ENCODE measurements around the gene CDK6.

Gene CDK6

GRCh38 chr7:92696584-92696983 is 139.8 kb downstream of the CDK6 start:
- no peak for DNase-seq (ENCODE audit: low spot score)
- in situ Hi-C loops (cut with MboI; ENCODE audit: low sequenced_read_pairs, unreplicated experiment): no loop called here
- no peak for TF ChIP-seq CTCF (IDR thresholded peaks at IDR 0.05; ENCODE audit: borderline replicate concordance, control extremely low read depth, extremely low read depth, insufficient read depth, missing control alignments)

DNA sequence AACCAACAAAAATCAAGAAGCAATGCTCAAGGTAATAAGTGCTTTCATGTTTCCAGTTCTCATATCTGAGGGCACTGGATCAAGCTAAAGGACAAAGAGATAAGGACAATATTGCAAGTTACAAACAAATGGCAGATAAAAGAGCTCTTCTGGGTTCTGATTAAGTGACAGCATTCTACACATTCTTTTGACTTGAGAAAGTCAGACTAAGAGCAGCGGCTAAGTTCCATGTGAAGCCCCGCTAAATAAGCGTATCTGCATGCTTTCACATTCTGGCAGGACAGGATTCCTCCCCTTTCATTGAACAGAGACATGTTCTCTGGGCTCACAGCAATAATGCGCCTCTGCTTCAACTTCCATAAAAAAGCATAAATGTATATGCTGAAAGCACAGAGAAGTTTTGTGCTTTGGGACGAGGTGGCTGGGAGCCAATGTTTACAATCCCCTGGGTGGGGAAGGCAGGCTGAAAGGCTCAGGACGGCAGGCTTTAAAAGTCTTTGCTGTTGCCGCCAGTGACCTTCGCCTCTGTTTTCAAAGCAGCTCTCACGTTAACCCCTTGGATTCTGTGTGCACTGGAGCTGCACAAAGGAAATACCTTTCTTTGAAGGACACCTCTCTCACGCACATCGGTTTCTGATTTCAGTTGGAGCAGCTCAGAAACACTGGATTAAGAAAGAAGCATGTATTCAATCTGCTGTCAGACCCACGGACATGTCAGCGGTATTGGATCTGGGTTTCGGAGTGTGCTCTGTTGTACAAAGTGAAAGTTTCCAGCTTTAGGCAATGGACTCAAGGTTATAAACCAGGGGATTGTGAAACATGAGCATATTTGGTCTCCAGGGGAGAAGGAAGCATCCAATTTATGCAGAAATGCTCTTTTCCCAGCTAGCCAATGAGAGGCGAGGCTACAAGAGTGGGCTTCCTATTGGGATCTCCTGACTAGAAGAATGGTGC is 140.8 kb downstream of the CDK6 start:
- in situ Hi-C loops (cut with MboI; ENCODE audit: low sequenced_read_pairs, unreplicated experiment): no loop called here
- no peak for DNase-seq (ENCODE audit: low spot score)
- no peak for TF ChIP-seq CTCF (IDR thresholded peaks at IDR 0.05; ENCODE audit: borderline replicate concordance, control extremely low read depth, extremely low read depth, insufficient read depth, missing control alignments)

- in situ Hi-C loops (cut with MboI; ENCODE audit: low sequenced_read_pairs, unreplicated experiment): no loop called here
- no peak for TF ChIP-seq CTCF (IDR thresholded peaks at IDR 0.05; ENCODE audit: borderline replicate concordance, control extremely low read depth, extremely low read depth, insufficient read depth, missing control alignments)
- no peak for DNase-seq (ENCODE audit: low spot score)
These were observed 142.2 kb downstream of the CDK6 start for GRCh38 chr7:92694211-92694610.

GRCh38 chr7:92693519-92693918 is 142.9 kb downstream of the CDK6 start:
- TF ChIP-seq CTCF (IDR thresholded peaks at IDR 0.05; ENCODE audit: borderline replicate concordance, control extremely low read depth, extremely low read depth, insufficient read depth, missing control alignments): no peak
- no peak for DNase-seq (ENCODE audit: low spot score)
- in situ Hi-C loops (cut with MboI; ENCODE audit: low sequenced_read_pairs, unreplicated experiment): no loop called here

- DNase-seq (ENCODE audit: low spot score): peak; percentile 49
- TF ChIP-seq CTCF (IDR thresholded peaks at IDR 0.05; ENCODE audit: borderline replicate concordance, control extremely low read depth, extremely low read depth, insufficient read depth, missing control alignments): no peak
- in situ Hi-C loops (cut with MboI; ENCODE audit: low sequenced_read_pairs, unreplicated experiment): no loop called here
These were observed 144.8 kb downstream of the CDK6 start for GRCh38 chr7:92691578-92691977.

GRCh38 chr7:92685136-92686042 is 151.0 kb downstream of the CDK6 start:
- no peak for DNase-seq (ENCODE audit: low spot score)
- in situ Hi-C loops (cut with MboI; ENCODE audit: low sequenced_read_pairs, unreplicated experiment): no loop called here
- TF ChIP-seq CTCF (IDR thresholded peaks at IDR 0.05; ENCODE audit: borderline replicate concordance, control extremely low read depth, extremely low read depth, insufficient read depth, missing control alignments): no peak

All from GM13976 (cell line).